GM12878 (cell line): ENCODE measurements around the gene CKLF. TPM values are rescaled to one million over a fixed set of nuclear protein-coding genes. Genes with fewer than 3 reads are reported as not detected.

ENCODE experiments used
- BRCA1 ChIP-seq: IDR thresholded peaks from 2 replicates; pipeline ENCODE4 v1.6.1; 2011; ENCODE audit warnings: low read depth, low read length, improper control_type of control experiment
- CBFB ChIP-seq: IDR thresholded peaks from 2 replicates; pipeline ENCODE4 v1.6.1; 2016; ENCODE audit warnings: antibody characterized with exemption, low read depth
- CEBPB ChIP-seq, 2 experiments: fragments of 150-350 bp in 1 of 2; IDR thresholded peaks; 2 replicates each; pipeline ENCODE4 v1.6.1; 2012 to 2014; ENCODE audit warnings: low read depth in 2 of 2, low read length in 2 of 2, borderline replicate concordance in 1 of 2, inconsistent platforms in 1 of 2
- CHD1 ChIP-seq: IDR thresholded peaks from 2 replicates; pipeline ENCODE4 v1.6.1; 2012; ENCODE audit warnings: low read depth, low read length, improper control_type of control experiment
- DPF2 ChIP-seq: fragments of 450-650 bp; IDR thresholded peaks from 2 replicates; pipeline ENCODE4 v1.6.1; 2017; ENCODE audit warnings: mild to moderate bottlenecking
- FOXK2 ChIP-seq: fragments of 450-650 bp; IDR thresholded peaks from 2 replicates; pipeline ENCODE4 v1.6.1; 2017; ENCODE audit warnings: mild to moderate bottlenecking, moderate library complexity
- HDAC6 ChIP-seq: fragments of 200-600 bp; sonication (generic); IDR thresholded peaks from one replicate; pipeline ENCODE4 v1.8.0; 2017; ENCODE audit warnings: antibody characterized with exemption; ENCODE audit not compliant: unreplicated experiment
- HDGF ChIP-seq: fragments of 450-650 bp; IDR thresholded peaks from 2 replicates; pipeline ENCODE4 v1.6.1; 2016; ENCODE audit warnings: antibody characterized with exemption
- MYB ChIP-seq: fragments of 150-350 bp; IDR thresholded peaks from 2 replicates; pipeline ENCODE4 v1.6.1; 2014; ENCODE audit warnings: mild to moderate bottlenecking, low read depth, low read length, borderline replicate concordance
- POLR2AphosphoS2 ChIP-seq: IDR thresholded peaks from 2 replicates; pipeline ENCODE4 v1.6.1; 2011; ENCODE audit warnings: low read depth, mild to moderate bottlenecking, low read length, improper control_type of control experiment, moderate library complexity
- RAD51 ChIP-seq: fragments of 450-650 bp; IDR thresholded peaks from 2 replicates; pipeline ENCODE4 v1.6.1; 2016; ENCODE audit warnings: moderate library complexity, mild to moderate bottlenecking, inconsistent platforms
- RELB ChIP-seq: fragments of 450-650 bp; IDR thresholded peaks from 2 replicates; pipeline ENCODE4 v1.6.1; 2017; ENCODE audit warnings: low read depth, mild to moderate bottlenecking, moderate library complexity
- SMAD5 ChIP-seq: IDR thresholded peaks from 2 replicates; pipeline ENCODE4 v1.6.1; 2016; ENCODE audit warnings: antibody characterized with exemption, low read depth
- SREBF1 ChIP-seq: IDR thresholded peaks from 2 replicates; pipeline ENCODE4 v1.6.1; 2012; ENCODE audit warnings: mild to moderate bottlenecking, low read length
- TCF12 ChIP-seq: IDR thresholded peaks from 2 replicates; pipeline ENCODE4 v1.6.1; 2011; ENCODE audit warnings: low read depth, mild to moderate bottlenecking, low read length
- TCF3 ChIP-seq: IDR thresholded peaks from 2 replicates; pipeline ENCODE4 v1.6.1; 2012; ENCODE audit warnings: low read depth, mild to moderate bottlenecking, low read length, borderline replicate concordance; ENCODE audit not compliant: insufficient read depth
- USF2 ChIP-seq: IDR thresholded peaks from 2 replicates; pipeline ENCODE4 v1.6.1; 2011; ENCODE audit warnings: low read depth, low read length, improper control_type of control experiment, borderline replicate concordance
- YY1 ChIP-seq: IDR thresholded peaks from 2 replicates; pipeline ENCODE4 v1.6.1; 2011; ENCODE audit warnings: low read depth, mild to moderate bottlenecking, low read length
- ZNF274 ChIP-seq: IDR thresholded peaks from one replicate; pipeline ENCODE4 v1.8.0; 2011; ENCODE audit not compliant: insufficient read length, insufficient read depth
- polyA plus RNA-seq, 11 experiments: library from polyadenylated mRNA; depleted of rRNA in 4 of 11; unstranded in 6 of 11; stranded (reverse) in 5 of 11; fragments of >200 nt; fragmentation: Nextera tagmentation in 4 of 11; fragmentation: Illumina TruSeq in 1 of 11; extraction: Ambion mirVana in 4 of 11; extraction: Trizol in 1 of 11; gene quantifications; 1 replicate in 1 of 11; 2 replicates in 10 of 11; pipeline versions ENCODE4 v1.2.1 to v1.2.3, GENCODE V29; 2011 to 2016; ENCODE audit warnings: inconsistent platforms in 2 of 11, missing spikeins in 2 of 11, low read depth in 1 of 11
- total RNA-seq, 4 experiments: library from RNA; depleted of rRNA in 3 of 4; stranded (reverse); fragments of >200 nt in 3 of 4; fragmentation: Illumina TruSeq in 1 of 4; extraction: Trizol in 1 of 4; gene quantifications; 2 replicates each; pipeline versions ENCODE4 v1.2.1 to v1.2.3, GENCODE V29; 2013 to 2021
- TF ChIP-seq, protein P1 (sequence below): fragments of 150-350 bp; IDR thresholded peaks from 2 replicates; pipeline ENCODE4 v1.6.1; 2016; ENCODE audit warnings: low read depth, low read length
- TF ChIP-seq, protein P2 (sequence below): fragments of 450-650 bp; IDR thresholded peaks from 2 replicates; pipeline ENCODE4 v1.6.1; 2017; ENCODE audit warnings: mild to moderate bottlenecking, moderate library complexity

Gene CKLF
- total and polyA plus RNA-seq, 10 of the 15 experiments (the other 5 are each of a cell fraction or from before 2014, with no cell fraction given), result 40.8 to 193 (median 109) TPM

- peak; percentile 97 for TF ChIP-seq RELB
- TF ChIP-seq, protein P1, sequence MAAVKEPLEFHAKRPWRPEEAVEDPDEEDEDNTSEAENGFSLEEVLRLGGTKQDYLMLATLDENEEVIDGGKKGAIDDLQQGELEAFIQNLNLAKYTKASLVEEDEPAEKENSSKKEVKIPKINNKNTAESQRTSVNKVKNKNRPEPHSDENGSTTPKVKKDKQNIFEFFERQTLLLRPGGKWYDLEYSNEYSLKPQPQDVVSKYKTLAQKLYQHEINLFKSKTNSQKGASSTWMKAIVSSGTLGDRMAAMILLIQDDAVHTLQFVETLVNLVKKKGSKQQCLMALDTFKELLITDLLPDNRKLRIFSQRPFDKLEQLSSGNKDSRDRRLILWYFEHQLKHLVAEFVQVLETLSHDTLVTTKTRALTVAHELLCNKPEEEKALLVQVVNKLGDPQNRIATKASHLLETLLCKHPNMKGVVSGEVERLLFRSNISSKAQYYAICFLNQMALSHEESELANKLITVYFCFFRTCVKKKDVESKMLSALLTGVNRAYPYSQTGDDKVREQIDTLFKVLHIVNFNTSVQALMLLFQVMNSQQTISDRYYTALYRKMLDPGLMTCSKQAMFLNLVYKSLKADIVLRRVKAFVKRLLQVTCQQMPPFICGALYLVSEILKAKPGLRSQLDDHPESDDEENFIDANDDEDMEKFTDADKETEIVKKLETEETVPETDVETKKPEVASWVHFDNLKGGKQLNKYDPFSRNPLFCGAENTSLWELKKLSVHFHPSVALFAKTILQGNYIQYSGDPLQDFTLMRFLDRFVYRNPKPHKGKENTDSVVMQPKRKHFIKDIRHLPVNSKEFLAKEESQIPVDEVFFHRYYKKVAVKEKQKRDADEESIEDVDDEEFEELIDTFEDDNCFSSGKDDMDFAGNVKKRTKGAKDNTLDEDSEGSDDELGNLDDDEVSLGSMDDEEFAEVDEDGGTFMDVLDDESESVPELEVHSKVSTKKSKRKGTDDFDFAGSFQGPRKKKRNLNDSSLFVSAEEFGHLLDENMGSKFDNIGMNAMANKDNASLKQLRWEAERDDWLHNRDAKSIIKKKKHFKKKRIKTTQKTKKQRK, result no peak
- TF ChIP-seq ZNF274, result no peak
- TF ChIP-seq POLR2AphosphoS2, result no peak
- TF ChIP-seq HDGF, result no peak
- no peak for TF ChIP-seq CHD1
- no peak for TF ChIP-seq SMAD5
- TF ChIP-seq CEBPB (IDR thresholded peaks at IDR 0.05; ENCODE audit: borderline replicate concordance in 1 of 2, low read depth in 2 of 2, low read length in 2 of 2), result 0 out of 4 replicates have a peak, but pooled peaks of 1 of the 2 experiments have one; percentile 50
- TF ChIP-seq DPF2, result peak; percentile 98
- TF ChIP-seq BRCA1, result no peak
- TF ChIP-seq MYB, result no peak
- TF ChIP-seq USF2, result no peak
- TF ChIP-seq TCF12, result peak; percentile 64; the same call in 1 of the 2 replicates
- TF ChIP-seq TCF3, result peak; percentile 82; the same call in 1 of the 2 replicates
- TF ChIP-seq CBFB, result peak; percentile 99
- TF ChIP-seq, protein P2, sequence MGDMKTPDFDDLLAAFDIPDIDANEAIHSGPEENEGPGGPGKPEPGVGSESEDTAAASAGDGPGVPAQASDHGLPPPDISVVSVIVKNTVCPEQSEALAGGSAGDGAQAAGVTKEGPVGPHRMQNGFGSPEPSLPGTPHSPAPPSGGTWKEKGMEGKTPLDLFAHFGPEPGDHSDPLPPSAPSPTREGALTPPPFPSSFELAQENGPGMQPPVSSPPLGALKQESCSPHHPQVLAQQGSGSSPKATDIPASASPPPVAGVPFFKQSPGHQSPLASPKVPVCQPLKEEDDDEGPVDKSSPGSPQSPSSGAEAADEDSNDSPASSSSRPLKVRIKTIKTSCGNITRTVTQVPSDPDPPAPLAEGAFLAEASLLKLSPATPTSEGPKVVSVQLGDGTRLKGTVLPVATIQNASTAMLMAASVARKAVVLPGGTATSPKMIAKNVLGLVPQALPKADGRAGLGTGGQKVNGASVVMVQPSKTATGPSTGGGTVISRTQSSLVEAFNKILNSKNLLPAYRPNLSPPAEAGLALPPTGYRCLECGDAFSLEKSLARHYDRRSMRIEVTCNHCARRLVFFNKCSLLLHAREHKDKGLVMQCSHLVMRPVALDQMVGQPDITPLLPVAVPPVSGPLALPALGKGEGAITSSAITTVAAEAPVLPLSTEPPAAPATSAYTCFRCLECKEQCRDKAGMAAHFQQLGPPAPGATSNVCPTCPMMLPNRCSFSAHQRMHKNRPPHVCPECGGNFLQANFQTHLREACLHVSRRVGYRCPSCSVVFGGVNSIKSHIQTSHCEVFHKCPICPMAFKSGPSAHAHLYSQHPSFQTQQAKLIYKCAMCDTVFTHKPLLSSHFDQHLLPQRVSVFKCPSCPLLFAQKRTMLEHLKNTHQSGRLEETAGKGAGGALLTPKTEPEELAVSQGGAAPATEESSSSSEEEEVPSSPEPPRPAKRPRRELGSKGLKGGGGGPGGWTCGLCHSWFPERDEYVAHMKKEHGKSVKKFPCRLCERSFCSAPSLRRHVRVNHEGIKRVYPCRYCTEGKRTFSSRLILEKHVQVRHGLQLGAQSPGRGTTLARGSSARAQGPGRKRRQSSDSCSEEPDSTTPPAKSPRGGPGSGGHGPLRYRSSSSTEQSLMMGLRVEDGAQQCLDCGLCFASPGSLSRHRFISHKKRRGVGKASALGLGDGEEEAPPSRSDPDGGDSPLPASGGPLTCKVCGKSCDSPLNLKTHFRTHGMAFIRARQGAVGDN, result peak; percentile 40; the same call in 1 of the 2 replicates
- TF ChIP-seq RAD51, result peak; percentile 51
- no peak; the same call in 1 of the 2 replicates for TF ChIP-seq YY1
- TF ChIP-seq SREBF1, result no peak
- no peak for TF ChIP-seq HDAC6
- no peak for TF ChIP-seq FOXK2
Observed at GRCh38 chr16:66521951-66522771, 30.2 kb upstream of the CKLF start (continued).
